Hepatocyte (in vitro differentiated cells): ENCODE results near the gene CDH22. TPM values are rescaled to one million over a fixed set of nuclear protein-coding genes. Genes with fewer than 3 reads are reported as not detected.

ENCODE experiments used
- DNase-seq: peaks from one replicate; pipeline ENCODE4 v3.0.0-alpha.2; 2016; ENCODE audit warnings: low spot score
- H2AFZ ChIP-seq: fragments of 200-600 bp; sonication (generic); 2 replicates; pipeline ENCODE4 v1.6.0; 2016; ENCODE audit warnings: antibody characterized with exemption, mild to moderate bottlenecking
- H3K27ac ChIP-seq: fragments of 200-600 bp; sonication (generic); 2 replicates; pipeline ENCODE4 v1.5.1; 2016; ENCODE audit warnings: mild to moderate bottlenecking
- H3K27me3 ChIP-seq: fragments of 200-600 bp; sonication (generic); 2 replicates; pipeline ENCODE4 v1.6.1; 2016
- H3K36me3 ChIP-seq: fragments of 200-600 bp; sonication (generic); replicated peaks from 2 replicates; pipeline ENCODE4 v1.5.1; 2016; ENCODE audit warnings: low read depth; ENCODE audit not compliant: insufficient read depth
- H3K4me1 ChIP-seq: fragments of 200-600 bp; sonication (generic); 2 replicates; pipeline ENCODE4 v1.5.1; 2016; ENCODE audit warnings: mild to moderate bottlenecking, moderate library complexity; ENCODE audit not compliant: insufficient read depth
- H3K4me2 ChIP-seq: fragments of 200-600 bp; sonication (generic); 2 replicates; pipeline ENCODE4 v1.6.0; 2016
- H3K4me3 ChIP-seq: fragments of 200-600 bp; sonication (generic); 2 replicates; pipeline ENCODE4 v1.5.1; 2016; ENCODE audit warnings: mild to moderate bottlenecking
- H3K79me2 ChIP-seq: fragments of 200-600 bp; sonication (generic); 2 replicates; pipeline ENCODE4 v1.6.0; 2017; ENCODE audit warnings: mild to moderate bottlenecking
- H3K9me2 ChIP-seq: fragments of 200-600 bp; sonication (generic); replicated peaks from 2 replicates; pipeline ENCODE4 v1.6.0; 2017; ENCODE audit warnings: mild to moderate bottlenecking; ENCODE audit not compliant: insufficient read depth
- H3K9me3 ChIP-seq: fragments of 200-600 bp; sonication (generic); 2 replicates; pipeline ENCODE4 v1.5.1; 2016; ENCODE audit warnings: low read depth, mild to moderate bottlenecking
- H4K20me1 ChIP-seq: fragments of 200-600 bp; sonication (generic); 2 replicates; pipeline ENCODE4 v1.6.0; 2016; ENCODE audit warnings: mild to moderate bottlenecking; ENCODE audit not compliant: insufficient read depth, poor library complexity, severe bottlenecking
- EZH2 ChIP-seq: fragments of 200-600 bp; sonication (generic); IDR thresholded peaks from 2 replicates; pipeline ENCODE4 v1.6.1; 2016; ENCODE audit warnings: antibody characterized with exemption, mild to moderate bottlenecking, borderline replicate concordance
- EZH2phosphoT487 ChIP-seq: fragments of 200-600 bp; sonication (generic); IDR thresholded peaks from one replicate; pipeline ENCODE4 v1.6.1; 2018; ENCODE audit warnings: antibody characterized with exemption, mild to moderate bottlenecking, low read depth, moderate library complexity; ENCODE audit not compliant: unreplicated experiment, severe bottlenecking
- WGBS: methylation state at CpG from one replicate; pipeline ENCODE4 v1.1.6; 2016; ENCODE audit warnings: low lambda C conversion rate; ENCODE audit errors: missing lambda C conversion rate; 5-methylcytosine and 5-hydroxymethylcytosine counted together
- polyA plus RNA-seq: library from polyadenylated mRNA; unstranded; fragments of >200 nt; fragmentation: Nextera tagmentation; extraction: Ambion mirVana; gene quantifications from 2 replicates; pipeline ENCODE4 v1.2.1, GENCODE V29; 2016
- total RNA-seq: library from RNA; depleted of rRNA; stranded (reverse); fragments of >200 nt; gene quantifications from 2 replicates; pipeline ENCODE4 v1.2.3, GENCODE V29; 2014
- TF ChIP-seq, protein P1 (sequence below): fragments of 200-600 bp; sonication (generic); IDR thresholded peaks from 2 replicates; pipeline ENCODE4 v1.5.1; 2016; ENCODE audit warnings: antibody characterized with exemption, mild to moderate bottlenecking; ENCODE audit not compliant: poor library complexity

Gene CDH22
- total and polyA plus RNA-seq, 2 experiments from 2014 or later: not detected

DNA sequence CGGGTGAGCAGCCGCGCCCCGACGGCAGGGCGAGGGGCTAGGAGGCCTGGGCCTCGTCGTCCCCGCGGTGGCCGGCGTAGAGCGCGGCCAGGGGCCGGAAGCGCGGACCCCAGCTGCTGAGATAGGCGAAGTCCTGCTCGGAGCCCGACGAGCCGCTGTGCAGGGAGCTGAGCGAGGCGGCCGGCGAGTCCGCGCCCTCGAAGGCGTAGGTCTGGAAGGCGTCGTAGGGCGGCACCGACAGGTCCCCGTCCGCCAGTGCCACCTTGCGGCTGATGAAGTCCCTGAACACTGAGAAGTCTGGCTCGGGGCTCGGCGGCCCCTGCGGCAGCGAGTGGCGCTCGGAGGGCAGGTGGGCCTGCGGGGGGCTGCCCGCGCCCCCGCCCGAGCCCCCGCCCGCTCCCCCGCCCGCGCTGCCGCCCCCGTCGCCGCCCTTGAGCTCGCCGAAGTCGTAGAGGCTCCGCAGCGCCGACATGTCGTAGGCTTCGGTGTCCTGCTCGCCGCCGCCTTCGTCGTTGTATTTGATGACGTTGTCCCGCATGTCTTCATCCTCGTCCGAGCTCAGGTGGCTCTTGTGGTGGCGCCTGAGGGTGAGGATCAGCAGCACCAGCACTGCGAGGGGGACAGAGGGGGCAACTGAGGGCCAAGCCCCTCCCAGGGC lies 133.7 kb downstream of the CDH22 start:
- Histone ChIP-seq H3K36me3 (no peaks in the 10 kb centered on the region), H3K79me2 (no peaks in the 10 kb centered on the region), H3K4me1 (no peaks in the 10 kb centered on the region), H4K20me1 (no peaks in the 10 kb centered on the region), H3K4me2 (no peak overlapping the region), H3K9me3 (no peaks in the 10 kb centered on the region), H3K4me3 (no peak overlapping the region), H3K27ac (no peak overlapping the region), H3K27me3 (peaks cover 61% of the 10 kb centered on the region), H3K9me2 (no peaks in the 10 kb centered on the region), H2AFZ (no peak overlapping the region)
- TF ChIP-seq EZH2phosphoT487: no peak
- TF ChIP-seq, protein P1, sequence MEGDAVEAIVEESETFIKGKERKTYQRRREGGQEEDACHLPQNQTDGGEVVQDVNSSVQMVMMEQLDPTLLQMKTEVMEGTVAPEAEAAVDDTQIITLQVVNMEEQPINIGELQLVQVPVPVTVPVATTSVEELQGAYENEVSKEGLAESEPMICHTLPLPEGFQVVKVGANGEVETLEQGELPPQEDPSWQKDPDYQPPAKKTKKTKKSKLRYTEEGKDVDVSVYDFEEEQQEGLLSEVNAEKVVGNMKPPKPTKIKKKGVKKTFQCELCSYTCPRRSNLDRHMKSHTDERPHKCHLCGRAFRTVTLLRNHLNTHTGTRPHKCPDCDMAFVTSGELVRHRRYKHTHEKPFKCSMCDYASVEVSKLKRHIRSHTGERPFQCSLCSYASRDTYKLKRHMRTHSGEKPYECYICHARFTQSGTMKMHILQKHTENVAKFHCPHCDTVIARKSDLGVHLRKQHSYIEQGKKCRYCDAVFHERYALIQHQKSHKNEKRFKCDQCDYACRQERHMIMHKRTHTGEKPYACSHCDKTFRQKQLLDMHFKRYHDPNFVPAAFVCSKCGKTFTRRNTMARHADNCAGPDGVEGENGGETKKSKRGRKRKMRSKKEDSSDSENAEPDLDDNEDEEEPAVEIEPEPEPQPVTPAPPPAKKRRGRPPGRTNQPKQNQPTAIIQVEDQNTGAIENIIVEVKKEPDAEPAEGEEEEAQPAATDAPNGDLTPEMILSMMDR: peak; percentile 61
- 9% methylated on average over 52 of the region's 77 CpGs for WGBS
- peak; percentile 90 for DNase-seq

DNA sequence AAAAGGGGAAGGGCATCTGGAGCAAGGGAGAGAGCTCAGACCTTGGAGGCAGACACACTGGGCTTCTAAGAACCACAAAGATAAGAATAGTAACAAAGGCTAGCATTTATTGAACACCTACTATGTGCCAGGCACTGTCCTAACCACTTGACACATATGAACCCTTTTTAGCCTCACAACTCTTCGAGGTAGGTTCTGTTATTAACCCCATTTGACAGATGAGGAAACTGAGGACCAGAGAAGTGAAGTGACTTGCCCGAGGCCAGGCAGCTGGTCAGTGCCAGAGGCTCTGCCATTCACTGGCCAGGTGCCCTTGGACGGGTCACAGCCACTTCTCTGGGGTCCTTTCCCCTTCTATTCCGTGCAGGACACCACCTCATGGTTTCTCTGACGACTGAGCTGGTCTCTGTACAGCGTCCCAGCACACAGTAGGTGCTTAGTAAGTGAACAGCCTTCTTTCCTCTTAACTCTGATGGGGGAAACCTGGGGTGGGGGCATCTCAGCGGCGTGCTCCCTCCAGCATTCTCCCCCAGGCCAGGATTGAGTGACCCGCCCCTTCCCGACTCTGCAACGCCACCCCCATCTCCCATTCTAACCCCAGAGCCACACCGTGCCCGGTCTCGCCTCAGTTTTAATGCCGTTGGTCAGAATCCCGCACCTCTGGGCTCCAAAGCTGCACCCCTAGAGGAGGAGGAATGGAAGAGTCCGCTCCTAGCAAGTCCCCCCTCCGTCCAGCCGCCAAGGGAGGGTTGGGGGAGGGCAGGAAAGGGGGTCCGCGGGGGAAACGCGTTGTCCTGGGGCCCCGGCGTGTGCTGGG lies 134.4 kb downstream of the CDH22 start:
- Histone ChIP-seq H3K27ac (no peak overlapping the region), H4K20me1 (no peaks in the 10 kb centered on the region), H3K36me3 (no peaks in the 10 kb centered on the region), H3K9me2 (no peaks in the 10 kb centered on the region), H3K79me2 (no peaks in the 10 kb centered on the region), H3K4me3 (no peak overlapping the region), H3K4me2 (no peak overlapping the region), H3K4me1 (no peaks in the 10 kb centered on the region), H3K27me3 (peaks cover 61% of the 10 kb centered on the region), H2AFZ (no peak overlapping the region), H3K9me3 (no peaks in the 10 kb centered on the region)
- 47% methylated on average over 21 of the region's 25 CpGs for WGBS
- TF ChIP-seq, protein P1: no peak
- no peak for TF ChIP-seq EZH2
- no peak for TF ChIP-seq EZH2phosphoT487
- no peak for DNase-seq

DNA sequence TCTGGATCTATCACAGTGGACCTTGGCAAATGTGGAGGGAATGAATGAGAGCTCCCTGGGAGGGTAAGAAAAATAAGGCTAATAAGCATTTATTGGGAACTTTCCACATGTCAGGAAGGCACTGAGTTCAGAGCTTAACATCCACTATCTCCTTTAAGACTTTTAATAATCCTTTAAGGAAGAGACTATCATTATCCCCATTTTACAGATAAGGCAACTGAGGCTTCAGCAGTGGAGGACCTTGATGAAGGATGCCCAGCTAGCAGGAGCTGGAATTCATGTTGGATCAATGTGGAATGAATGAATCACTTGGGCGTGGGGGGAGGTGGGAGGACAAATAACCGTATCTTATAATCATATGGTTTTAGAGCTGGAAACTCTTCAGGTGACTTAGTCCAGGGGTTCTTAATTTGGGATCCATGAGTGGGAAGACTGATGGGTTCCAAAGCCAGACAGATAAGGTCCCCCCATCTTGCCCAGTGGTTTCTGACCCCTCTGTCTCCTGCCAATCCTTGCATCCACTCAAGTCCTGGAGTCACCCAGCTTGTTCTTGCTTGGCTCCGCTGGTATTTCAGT lies 135.2 kb downstream of the CDH22 start:
- H3K27me3 ChIP-seq: peaks cover 61% of the 10 kb centered on the region
- WGBS: 70% methylated on average over 3 of the region's 3 CpGs
- H3K4me2 ChIP-seq: no peak overlapping the region

More for the DNA sequence above, 135.2 kb downstream of the CDH22 start:
- TF ChIP-seq EZH2 (no peak), EZH2phosphoT487 (no peak)
- TF ChIP-seq, protein P1: no peak
- H3K4me3 ChIP-seq: no peak overlapping the region
- H2AFZ ChIP-seq: no peak overlapping the region
- no peaks in the 10 kb centered on the region for H3K79me2 ChIP-seq
- no peaks in the 10 kb centered on the region for H3K9me3 ChIP-seq
- no peaks in the 10 kb centered on the region for H4K20me1 ChIP-seq
- H3K4me1 ChIP-seq: no peaks in the 10 kb centered on the region
- no peaks in the 10 kb centered on the region for H3K36me3 ChIP-seq
- no peak for DNase-seq
- no peak overlapping the region for H3K27ac ChIP-seq
- H3K9me2 ChIP-seq: no peaks in the 10 kb centered on the region
